Activated naive CD4-positive, alpha-beta T cell treated with anti-CD3 and anti-CD28 coated beads, Interleukin-2, amount 50 U/mL, for 72 hours (primary cell): ENCODE results near the gene SEMA4D. TPM values are rescaled to one million over a fixed set of nuclear protein-coding genes. Genes with fewer than 3 reads are reported as not detected.
"Not testable (repeated sequence)": the region's sequence is repeated elsewhere in the genome, so short reads cannot be mapped to it uniquely, and the experiment has no call there.

ENCODE experiments used
- ATAC-seq, 2 donors: fragments of 150-1000 bp; cut with Tn5 transposase; 2 replicates each; pipeline ENCODE4 v1.10.0; 2021; ENCODE audit warnings: mild to moderate bottlenecking in 2 of 2, moderate library complexity in 2 of 2
- DNase-seq, 2 donors: peaks; one replicate each; pipeline ENCODE4 v3.0.0; 2021 to 2022; ENCODE audit warnings: low spot score in 2 of 2
- H3K27ac Mint-ChIP-seq, 2 donors: one replicate each; pipeline ENCODE4 v1.8.0; 2022; ENCODE audit warnings: mild to moderate bottlenecking in 2 of 2, mixed read lengths in 2 of 2
- H3K36me3 Mint-ChIP-seq, 2 donors: one replicate each; pipeline ENCODE4 v1.8.0; 2022; ENCODE audit warnings: mixed read lengths in 2 of 2
- H3K9me3 Mint-ChIP-seq, 2 donors: one replicate each; pipeline ENCODE4 v1.8.0; 2022; ENCODE audit warnings: mixed read lengths in 2 of 2
- total RNA-seq, 2 donors: library from RNA; stranded (reverse); gene quantifications; one replicate each; pipeline ENCODE4 v1.2.3, GENCODE V29; 2022

Gene SEMA4D
- total RNA-seq, 2 donors from 2014 or later: 211 to 278 TPM

DNA sequence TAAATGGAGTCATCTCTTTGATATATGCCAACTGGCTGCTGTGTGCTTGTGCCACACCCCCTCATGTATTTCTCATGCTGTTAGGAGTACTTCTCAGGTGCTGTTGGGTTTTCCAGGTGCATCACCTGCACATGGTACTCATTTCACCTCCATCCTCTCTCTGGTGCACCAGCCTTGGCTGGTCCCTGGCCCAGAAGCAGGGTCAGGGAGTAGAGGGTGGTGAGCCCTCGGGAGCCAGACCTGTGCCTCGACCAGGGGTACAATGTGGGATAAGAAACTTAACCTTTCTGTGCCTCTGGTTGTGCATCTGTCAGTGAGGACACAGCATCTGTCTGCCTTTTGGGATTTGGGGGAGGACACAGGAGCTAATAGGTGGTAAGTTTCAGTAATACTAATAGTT, 141.1 kb downstream of the SEMA4D start:
- Mint-ChIP-seq H3K9me3 (no peaks in the 10 kb centered on the region), H3K36me3 (peaks cover 9 to 19% of the 10 kb centered on the region in 2 donors), H3K27ac (peak overlapping the region; percentile 47 to 53)
- DNase-seq (peak in 1 of 2 donors; percentile 25), ATAC-seq (no peak)

DNA sequence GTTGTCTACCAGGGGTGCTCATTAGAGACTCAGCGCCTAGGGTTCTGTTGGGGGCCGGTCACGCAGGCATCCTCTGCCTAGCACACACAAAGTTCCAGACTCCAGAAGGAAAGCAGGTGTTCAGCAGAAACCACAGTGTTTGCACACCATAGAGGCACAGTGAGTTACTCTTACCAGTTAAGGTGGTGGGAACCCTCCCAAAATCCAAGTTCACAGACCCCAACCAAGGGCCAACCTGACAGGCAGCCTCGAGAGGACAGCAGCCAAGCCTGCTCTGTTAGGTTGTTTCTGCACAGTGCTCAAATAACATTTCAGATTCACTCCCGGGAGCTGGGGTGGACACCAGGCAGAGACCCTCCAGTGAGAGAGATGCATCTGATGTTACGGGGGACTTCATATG, 143.4 kb downstream of the SEMA4D start:
- Mint-ChIP-seq H3K9me3 (no peaks in the 10 kb centered on the region), H3K27ac (no peak overlapping the region), H3K36me3 (peaks cover 13% of the 10 kb centered on the region in 2 donors)
- DNase-seq: no peak
- no peak for ATAC-seq

DNA sequence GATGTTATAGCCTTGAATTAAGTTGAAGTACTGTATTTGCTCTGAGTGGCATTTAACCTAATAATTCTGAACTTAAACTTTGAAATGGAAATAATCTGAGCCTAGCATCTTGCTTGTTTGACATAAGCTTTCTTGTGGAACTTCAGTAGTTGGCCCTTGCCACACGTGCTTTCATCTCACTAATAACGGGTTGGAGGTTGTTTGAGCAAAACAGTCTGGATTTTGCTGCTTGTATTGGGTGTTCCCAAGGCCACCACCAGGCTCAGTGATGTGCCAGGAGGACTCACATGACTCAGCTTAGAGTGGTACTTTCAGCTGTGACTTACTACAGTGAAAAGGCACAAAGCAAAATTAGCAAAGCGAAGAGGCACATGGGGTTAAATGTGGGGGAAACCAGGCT, 143.9 kb downstream of the SEMA4D start:
- no peak for ATAC-seq
- no peak for DNase-seq
- Mint-ChIP-seq H3K9me3 (no peaks in the 10 kb centered on the region), H3K36me3 (peaks cover 13% of the 10 kb centered on the region in 2 donors), H3K27ac (peak overlapping the region in 1 of 2 donors; percentile 65)

DNA sequence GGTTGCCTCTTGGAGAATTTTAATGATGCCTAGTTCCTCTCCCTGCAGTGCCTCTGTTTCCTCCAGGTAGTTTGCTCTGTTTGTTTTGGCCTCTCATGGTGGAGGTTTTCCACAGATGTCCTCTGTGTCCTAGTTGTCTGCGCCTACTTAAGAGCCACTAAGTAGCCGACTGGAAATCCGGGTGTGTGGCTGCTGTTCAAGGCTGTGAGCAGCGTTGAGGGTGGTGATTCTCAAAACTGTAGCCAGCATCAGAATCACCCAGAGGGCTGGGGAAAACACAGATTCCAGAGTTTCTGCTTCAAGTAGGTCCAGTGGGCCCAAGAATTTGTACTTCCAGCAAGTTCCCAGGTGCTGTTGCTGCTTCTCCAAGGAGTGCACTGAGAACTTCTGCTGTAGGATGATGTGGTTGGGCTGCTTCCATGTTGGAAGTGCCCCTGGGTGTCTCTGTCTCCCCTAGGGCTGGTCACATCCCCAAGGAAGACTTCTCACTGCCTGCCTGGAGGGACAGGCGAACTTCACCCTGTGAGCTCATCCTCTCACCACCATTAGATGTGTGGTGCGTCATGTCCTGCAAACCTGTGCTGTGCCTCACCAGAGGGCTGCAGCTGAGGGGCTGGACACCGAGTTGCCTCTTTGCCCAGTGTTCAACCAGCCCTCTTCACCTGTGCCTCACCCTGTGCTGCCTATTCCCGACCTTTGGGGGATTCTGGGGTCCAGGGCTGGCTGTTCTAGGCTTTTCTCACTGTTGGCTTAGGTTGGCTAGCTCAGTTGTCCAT, 144.9 kb downstream of the SEMA4D start:
- Mint-ChIP-seq H3K9me3 (no peaks in the 10 kb centered on the region), H3K27ac (peak overlapping the region; percentile 1 to 92), H3K36me3 (peaks cover 12 to 13% of the 10 kb centered on the region in 2 donors)
- ATAC-seq (no peak), DNase-seq (no peak)

DNA sequence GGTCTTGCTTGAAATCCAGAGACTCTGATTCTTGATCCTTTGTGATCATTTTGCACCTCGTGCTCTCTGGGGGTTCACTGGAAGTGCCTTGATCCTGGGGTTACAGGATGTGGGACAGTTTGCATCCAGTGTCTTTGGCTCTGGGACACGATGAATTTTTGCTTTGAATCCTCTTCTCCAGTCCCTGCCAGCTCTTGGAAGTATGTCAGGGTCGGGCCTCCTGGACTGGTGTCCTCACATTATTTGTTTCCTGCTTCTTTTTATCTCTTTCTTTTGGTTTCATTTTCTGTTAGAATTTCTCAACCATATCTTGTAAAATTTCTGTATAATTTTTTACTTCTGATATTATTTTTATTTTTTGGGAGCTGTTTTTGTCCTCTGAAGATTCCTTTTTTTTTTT, 145.5 kb downstream of the SEMA4D start:
- Mint-ChIP-seq H3K36me3 (peaks cover 7 to 13% of the 10 kb centered on the region in 2 donors), H3K27ac (peak overlapping the region; percentile 1 to 92), H3K9me3 (no peaks in the 10 kb centered on the region)
- ATAC-seq: no peak
- DNase-seq: no peak

DNA sequence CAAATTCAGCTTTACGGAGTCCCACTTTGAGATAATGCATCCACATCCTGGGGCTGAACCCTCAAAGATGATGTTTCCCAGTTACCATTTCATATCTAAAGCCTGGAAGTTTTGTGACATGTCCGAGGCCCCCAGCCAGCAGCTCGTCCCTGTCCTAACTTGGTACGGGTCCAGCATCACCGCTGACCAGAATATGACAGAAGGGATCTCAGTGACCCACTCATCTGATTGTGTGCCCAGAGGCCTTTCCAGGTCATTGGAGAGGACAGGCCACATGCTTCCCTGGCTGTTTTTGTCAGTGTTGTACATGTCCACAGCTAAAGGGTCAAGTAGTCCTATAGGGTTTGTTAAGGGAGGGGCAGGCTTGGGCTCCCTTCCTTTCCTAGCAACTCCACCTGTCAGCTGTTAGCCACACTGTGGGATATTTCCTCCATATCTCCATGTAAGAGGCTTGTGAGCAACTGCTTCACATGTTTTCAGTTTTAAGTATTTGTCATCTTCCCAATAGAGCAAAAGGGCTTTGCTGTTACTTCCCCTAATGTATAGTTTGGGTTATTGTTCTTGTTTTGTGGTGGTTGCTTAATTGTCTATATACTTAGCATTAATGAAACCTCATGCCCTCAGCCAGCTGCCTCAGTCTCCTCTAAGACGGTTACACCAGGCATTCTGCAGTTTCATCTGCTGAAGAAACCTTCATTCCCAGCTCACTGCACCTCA, 146.2 kb downstream of the SEMA4D start:
- ATAC-seq (no peak), DNase-seq (no peak)
- peaks cover 4 to 13% of the 10 kb centered on the region in 2 donors for H3K36me3 Mint-ChIP-seq
- peak overlapping the region; percentile 1 to 92 for H3K27ac Mint-ChIP-seq
- no peaks in the 10 kb centered on the region for H3K9me3 Mint-ChIP-seq

DNA sequence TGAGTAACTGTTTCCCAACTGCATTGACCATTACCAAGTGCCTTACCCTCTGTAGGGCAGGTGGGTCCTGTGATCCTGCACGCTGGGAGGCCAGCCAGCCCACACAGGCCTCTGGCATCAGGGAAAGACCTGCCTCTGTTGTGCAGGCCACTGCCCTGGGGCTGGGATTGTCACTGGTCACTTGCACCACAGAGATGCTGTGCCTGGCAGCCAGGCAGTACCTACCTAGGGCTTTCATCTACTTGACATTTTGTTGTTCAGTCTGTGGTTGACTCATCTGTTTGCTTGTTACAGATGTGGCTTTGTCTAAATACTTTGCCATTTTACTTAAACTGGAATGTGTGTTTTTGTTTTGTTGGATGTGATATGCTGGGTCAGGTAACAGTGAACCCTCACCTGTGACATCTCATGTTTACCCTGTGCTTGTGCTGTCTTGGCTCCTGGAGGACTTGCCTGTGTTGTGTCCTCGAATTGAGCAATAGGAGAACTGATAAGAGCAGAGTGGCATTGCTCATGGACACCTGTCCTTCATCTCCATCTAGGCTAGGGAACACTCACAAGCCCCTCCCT, 146.8 kb downstream of the SEMA4D start:
- peak overlapping the region in 1 of 2 donors; percentile 1 for H3K27ac Mint-ChIP-seq
- H3K9me3 Mint-ChIP-seq: no peaks in the 10 kb centered on the region
- ATAC-seq: no peak
- peaks cover 10 to 16% of the 10 kb centered on the region in 2 donors for H3K36me3 Mint-ChIP-seq
- DNase-seq: no peak

DNA sequence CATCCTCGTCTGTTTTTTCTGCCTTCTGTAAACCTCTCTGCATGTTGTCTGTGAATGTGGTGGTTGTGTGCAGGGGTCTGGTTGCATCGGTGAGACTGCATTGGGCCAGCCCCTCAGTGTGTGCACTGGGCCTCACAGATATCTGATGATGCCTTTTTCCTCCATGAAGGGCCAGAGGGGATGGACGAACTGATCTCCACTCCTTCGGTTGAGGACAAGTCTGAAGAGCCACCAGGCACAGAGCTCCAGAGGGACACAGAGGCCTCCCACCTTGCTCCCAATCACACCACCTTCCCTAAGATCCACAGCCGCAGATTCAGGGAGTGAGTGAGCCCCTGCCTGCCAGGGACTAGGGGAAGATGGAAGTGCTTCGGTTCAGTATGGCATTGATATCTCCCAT, 148.3 kb downstream of the SEMA4D start:
- Mint-ChIP-seq H3K9me3 (no peaks in the 10 kb centered on the region), H3K36me3 (peaks cover 22 to 30% of the 10 kb centered on the region in 2 donors)
- no peak for DNase-seq

DNA sequence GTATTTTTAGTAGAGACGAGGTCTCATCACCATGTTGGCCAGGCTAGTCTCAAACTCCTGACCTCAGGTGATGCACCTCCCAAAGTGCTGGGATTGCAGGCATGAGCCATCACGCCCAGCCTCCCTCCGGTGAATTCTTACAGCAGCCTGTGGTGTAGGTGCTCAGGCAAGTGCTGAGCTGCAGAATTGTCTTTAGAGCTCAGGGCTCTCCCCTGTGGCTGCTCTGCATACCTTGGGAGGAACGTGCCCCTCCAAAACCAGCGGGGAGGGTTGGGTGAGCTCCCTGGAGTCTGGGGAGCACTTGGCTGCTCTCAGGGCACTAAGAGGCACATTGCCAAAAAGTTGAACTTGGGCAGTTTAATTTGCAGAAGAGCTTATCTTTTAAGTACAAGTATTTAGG, 150.3 kb downstream of the SEMA4D start:
- Mint-ChIP-seq H3K36me3 (peaks cover 36 to 48% of the 10 kb centered on the region in 2 donors), H3K9me3 (no peaks in the 10 kb centered on the region), H3K27ac (peak overlapping the region in 1 of 2 donors; percentile 38)
- DNase-seq (no peak), ATAC-seq (no peak)

More for the DNA sequence above, 148.3 kb downstream of the SEMA4D start:
- ATAC-seq: no peak
- H3K27ac Mint-ChIP-seq: peak overlapping the region in 1 of 2 donors; percentile 53

DNA sequence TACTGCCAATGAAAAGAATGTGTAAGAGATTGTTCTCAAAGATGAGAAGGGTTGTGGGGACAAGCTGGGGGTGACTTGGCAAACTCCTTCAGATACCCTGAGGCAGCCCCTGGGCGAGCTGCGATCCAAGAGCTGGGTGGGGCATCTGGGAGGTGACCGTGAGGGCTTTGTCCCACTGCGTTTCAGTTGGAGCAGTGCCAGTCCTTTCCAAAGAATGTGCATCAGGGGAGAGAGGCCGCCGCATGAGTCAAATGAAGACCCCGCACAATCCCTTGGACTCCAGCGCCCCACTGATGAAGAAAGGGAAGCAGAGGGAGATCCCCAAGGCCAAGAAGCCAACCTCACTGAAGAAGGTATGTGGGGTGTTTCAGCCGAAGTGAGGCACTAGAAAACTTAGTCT, 151.2 kb downstream of the SEMA4D start:
- no peak for DNase-seq
- no peak for ATAC-seq
- Mint-ChIP-seq H3K27ac (peak overlapping the region; percentile 45 to 56), H3K9me3 (no peaks in the 10 kb centered on the region), H3K36me3 (peaks cover 45 to 58% of the 10 kb centered on the region in 2 donors)

DNA sequence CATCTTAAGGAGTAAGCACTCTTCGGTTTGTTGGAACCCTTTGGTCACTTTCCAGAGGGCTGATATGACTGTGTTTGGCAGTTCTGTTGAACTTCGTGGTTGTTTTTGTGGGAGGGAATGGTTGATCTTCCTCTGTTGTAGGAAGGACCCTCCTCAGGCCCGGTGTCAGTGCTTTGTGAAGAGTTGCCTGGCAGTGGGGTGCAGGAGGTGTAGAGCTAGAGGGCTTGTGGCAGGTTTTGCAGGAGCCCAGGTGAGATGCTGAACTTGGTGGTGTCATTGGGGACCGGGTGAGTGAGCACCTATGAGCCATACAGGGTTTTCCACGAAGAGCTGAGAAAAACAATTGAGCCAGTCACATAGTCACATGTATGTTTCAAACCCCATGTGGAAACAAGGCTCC, 152.4 kb downstream of the SEMA4D start:
- peaks cover 50 to 66% of the 10 kb centered on the region in 2 donors for H3K36me3 Mint-ChIP-seq
- DNase-seq: no peak
- peak overlapping the region; percentile 45 to 77 for H3K27ac Mint-ChIP-seq
- peak in 1 of 2 donors; percentile 11 for ATAC-seq
- no peaks in the 10 kb centered on the region for H3K9me3 Mint-ChIP-seq

DNA sequence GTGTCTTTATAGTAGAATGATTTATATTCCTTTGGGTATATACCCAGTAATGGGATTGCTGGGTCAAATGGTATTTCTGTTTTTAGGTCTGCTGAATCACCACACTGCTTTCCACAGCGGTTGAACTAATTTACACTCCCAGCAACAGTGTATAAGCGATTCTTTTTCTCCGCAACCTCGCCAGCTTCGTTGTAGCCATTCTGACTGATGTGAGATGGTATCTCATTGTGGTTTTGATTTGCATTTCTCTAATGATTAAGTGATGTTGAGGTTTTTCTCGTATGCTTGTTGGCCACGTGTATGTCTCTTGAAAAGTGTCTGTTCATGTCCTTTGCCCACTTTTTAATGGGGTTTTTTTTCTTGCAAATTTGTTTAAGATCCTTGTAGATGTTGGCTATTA, 154.1 kb downstream of the SEMA4D start:
- H3K27ac Mint-ChIP-seq, H3K9me3 Mint-ChIP-seq, ATAC-seq, DNase-seq: not testable (repeated sequence)
- H3K36me3 Mint-ChIP-seq: peaks cover 53 to 66% of the 10 kb centered on the region in 2 donors

DNA sequence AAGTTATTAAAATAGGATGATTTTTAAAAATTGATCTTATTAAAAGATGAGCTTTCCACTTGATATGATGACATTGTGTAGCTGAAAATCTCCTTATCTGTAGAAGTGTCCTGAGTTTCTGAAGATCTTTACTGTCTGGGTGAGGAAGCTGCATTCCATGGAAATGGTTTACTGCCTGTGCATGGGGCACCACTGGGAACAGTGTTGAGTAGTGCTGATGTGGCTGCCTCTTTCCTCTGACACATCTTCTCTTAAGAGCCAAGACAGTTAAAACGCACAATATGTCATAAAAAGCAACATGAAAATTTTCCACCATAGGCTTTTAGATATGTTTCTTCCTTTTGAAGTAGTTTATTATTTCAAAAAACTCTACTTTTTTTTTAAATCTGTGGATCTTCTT, 155.0 kb downstream of the SEMA4D start:
- Mint-ChIP-seq H3K36me3 (peaks cover 53 to 60% of the 10 kb centered on the region in 2 donors), H3K27ac (no peak overlapping the region), H3K9me3 (no peaks in the 10 kb centered on the region)
- DNase-seq (no peak), ATAC-seq (no peak)

DNA sequence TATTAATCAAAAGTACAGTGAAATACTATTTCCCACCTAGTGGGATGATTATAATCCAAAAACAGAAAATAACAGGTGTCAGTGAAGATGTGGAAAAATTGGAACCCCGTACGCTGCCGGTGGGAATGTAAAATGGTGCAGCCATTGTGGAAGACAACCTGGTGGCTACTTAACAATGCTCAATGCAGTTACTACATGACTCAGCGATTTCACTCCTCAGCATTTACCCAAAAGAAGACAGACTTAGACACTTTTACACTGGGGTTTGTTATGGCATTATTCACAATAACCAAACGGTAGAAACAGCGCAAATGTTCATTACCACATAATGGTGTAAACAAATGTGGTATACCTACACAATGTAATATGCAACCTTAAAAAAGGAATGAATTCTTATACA, 155.7 kb downstream of the SEMA4D start:
- no peak overlapping the region for H3K27ac Mint-ChIP-seq
- no peak for DNase-seq
- H3K36me3 Mint-ChIP-seq: peaks cover 58 to 60% of the 10 kb centered on the region in 2 donors
- ATAC-seq: no peak
- H3K9me3 Mint-ChIP-seq: no peaks in the 10 kb centered on the region

DNA sequence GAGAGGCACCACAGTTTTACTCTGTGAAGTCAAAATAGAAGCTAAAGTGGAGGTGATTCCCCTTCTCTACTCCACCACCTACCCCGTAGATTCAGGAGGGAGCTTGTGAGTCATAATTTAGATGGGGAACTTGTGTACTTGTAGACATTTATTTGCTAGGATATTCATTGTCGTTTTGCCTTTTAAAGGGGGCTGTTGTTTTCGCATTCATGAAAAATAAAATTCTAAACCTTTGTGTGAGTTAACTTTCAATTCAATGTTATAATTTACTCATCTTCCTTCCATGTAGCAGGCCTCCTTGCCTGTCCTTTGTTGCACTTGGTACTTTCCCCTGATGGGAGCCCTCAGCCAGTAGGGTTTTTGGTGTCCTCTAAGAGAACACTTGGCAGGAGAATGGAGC, 157.6 kb downstream of the SEMA4D start:
- peaks cover 44 to 50% of the 10 kb centered on the region in 2 donors for H3K36me3 Mint-ChIP-seq
- DNase-seq: no peak
- H3K9me3 Mint-ChIP-seq: no peaks in the 10 kb centered on the region
- ATAC-seq: peak; percentile 93 to 95
- H3K27ac Mint-ChIP-seq: peak overlapping the region in 1 of 2 donors; percentile 22

DNA sequence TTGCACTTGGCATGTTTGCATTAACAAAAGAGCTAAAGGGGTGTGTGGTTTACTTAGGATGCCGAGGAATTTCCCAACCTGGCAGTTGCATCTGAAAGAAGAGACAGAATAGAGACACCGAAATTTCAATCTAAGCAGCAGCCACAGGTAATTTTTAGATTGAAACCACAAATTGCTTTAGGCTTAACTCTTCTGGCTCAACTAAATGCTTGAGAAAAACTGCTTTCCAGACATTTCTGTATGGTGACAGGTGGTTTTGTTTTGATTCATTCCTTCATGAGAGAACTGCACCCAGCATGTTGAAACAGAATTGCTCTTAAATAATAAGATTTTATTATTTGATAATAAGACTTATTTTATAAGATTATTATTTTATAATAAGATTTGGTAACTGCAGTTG, 158.1 kb downstream of the SEMA4D start:
- H3K36me3 Mint-ChIP-seq: peaks cover 40 to 46% of the 10 kb centered on the region in 2 donors
- peak overlapping the region in 1 of 2 donors; percentile 22 for H3K27ac Mint-ChIP-seq
- peak; percentile 23 to 66 for ATAC-seq
- no peak for DNase-seq
- no peaks in the 10 kb centered on the region for H3K9me3 Mint-ChIP-seq

DNA sequence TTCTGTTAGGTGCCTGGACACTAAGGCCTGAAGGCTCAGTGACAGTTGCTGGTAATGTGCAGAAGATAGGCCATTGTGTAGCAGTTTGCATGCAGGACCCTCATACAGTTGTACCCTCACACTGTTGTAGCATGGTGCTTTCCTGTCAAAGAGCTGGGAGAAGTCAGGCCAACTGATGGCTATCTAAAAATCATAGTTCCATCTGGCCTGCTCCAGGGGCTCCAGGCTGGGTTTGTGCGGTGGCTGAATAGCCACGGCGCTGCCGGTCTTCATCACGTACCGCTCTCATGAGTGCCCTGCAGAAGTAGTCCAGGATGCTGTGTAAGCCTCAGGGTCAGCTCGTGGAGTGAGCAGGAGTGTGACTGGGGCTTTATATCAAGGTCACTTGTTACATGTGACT, 167.4 kb downstream of the SEMA4D start:
- H3K9me3 Mint-ChIP-seq: no peaks in the 10 kb centered on the region
- ATAC-seq: no peak
- no peak for DNase-seq
- peaks cover 20 to 22% of the 10 kb centered on the region in 2 donors for H3K36me3 Mint-ChIP-seq
- H3K27ac Mint-ChIP-seq: no peak overlapping the region
